IMR-90 (cell line): ENCODE data around the gene KY. TPM values are rescaled to one million over a fixed set of nuclear protein-coding genes. Genes with fewer than 3 reads are reported as not detected.

Experiments
- ATAC-seq: fragments of 200-7000 bp; cut with Tn5 transposase; 2 replicates; pipeline ENCODE4 v1.9.1; 2020; ENCODE audit warnings: low read depth, mild to moderate bottlenecking, moderate library complexity
- BruUV-seq: library from RNA; stranded (reverse); fragments of 400-500 nt; replicated peaks from 2 replicates; lab custom pipeline; 2021; lab: Mats Ljungman, UMichigan
- CTCF ChIA-PET: fragments of 300-600 bp; formaldehyde crosslinking; extraction: SDS; loops from one replicate; lab custom pipeline; 2021; ENCODE audit warnings: antibody characterized with exemption; lab: Yijun Ruan, JAX
- POLR2A ChIA-PET: fragments of 300-600 bp; sonication (Branson Sonifier 250); formaldehyde crosslinking; loops from one replicate; lab custom pipeline; 2022; ENCODE audit warnings: antibody characterized with exemption; ENCODE audit not compliant: unreplicated experiment; lab: Charles Lee
- DNase-seq: peaks from one replicate; pipeline ENCODE4 v3.0.0; 2013
- H2AFZ ChIP-seq: replicated peaks from 2 replicates; pipeline ENCODE3; 2013; ENCODE audit warnings: low read length, mild to moderate bottlenecking; ENCODE audit not compliant: poor library complexity
- H2AK5ac ChIP-seq: 2 replicates; pipeline ENCODE4 v1.6.1; 2013; ENCODE audit warnings: low read depth, low read length, inconsistent platforms
- H2AK9ac ChIP-seq: replicated peaks from 2 replicates; pipeline ENCODE3; 2013; ENCODE audit warnings: mild to moderate bottlenecking, low read depth, low read length, moderate library complexity; ENCODE audit not compliant: poor library complexity
- H2BK120ac ChIP-seq: 2 replicates; pipeline ENCODE4 v1.6.1; 2013; ENCODE audit warnings: low read depth, low read length, inconsistent platforms
- H2BK15ac ChIP-seq: 3 replicates; pipeline ENCODE4 v1.6.1; 2013; ENCODE audit warnings: low read depth, low read length, inconsistent platforms
- H2BK20ac ChIP-seq: 2 replicates; pipeline ENCODE4 v1.6.1; 2013; ENCODE audit warnings: low read depth, mild to moderate bottlenecking, inconsistent platforms, low read length, moderate library complexity
- H2BK5ac ChIP-seq: 2 replicates; pipeline ENCODE4 v1.6.1; 2013; ENCODE audit warnings: mild to moderate bottlenecking, low read depth, low read length, inconsistent platforms; ENCODE audit not compliant: poor library complexity, severe bottlenecking
- H3K14ac ChIP-seq: replicated peaks from 2 replicates; pipeline ENCODE4 v1.6.1; 2013; ENCODE audit warnings: low read depth, low read length, inconsistent platforms
- H3K18ac ChIP-seq: 2 replicates; pipeline ENCODE4 v1.6.1; 2013; ENCODE audit warnings: low read depth, low read length, control low read depth
- H3K23ac ChIP-seq: 2 replicates; pipeline ENCODE4 v1.6.1; 2013; ENCODE audit warnings: low read depth, low read length, inconsistent platforms
- H3K27ac ChIP-seq: 2 replicates; pipeline ENCODE4 v1.5.1; 2013; ENCODE audit warnings: mild to moderate bottlenecking, control low read depth, low read length; ENCODE audit not compliant: insufficient read depth
- H3K27me3 ChIP-seq: 2 replicates; pipeline ENCODE4 v1.6.1; 2013; ENCODE audit warnings: low read length; ENCODE audit not compliant: control insufficient read depth, insufficient read depth
- H3K36me3 ChIP-seq: 2 replicates; pipeline ENCODE4 v1.6.1; 2013; ENCODE audit warnings: low read length, mixed read lengths; ENCODE audit not compliant: control insufficient read depth, insufficient read depth
- H3K4ac ChIP-seq: 2 replicates; pipeline ENCODE4 v1.6.1; 2013; ENCODE audit warnings: low read depth, low read length, inconsistent platforms
- H3K4me1 ChIP-seq: 2 replicates; pipeline ENCODE4 v1.6.1; 2013; ENCODE audit warnings: low read length, mixed read lengths; ENCODE audit not compliant: control insufficient read depth, insufficient read depth
- H3K4me2 ChIP-seq: 2 replicates; pipeline ENCODE4 v1.6.1; 2013; ENCODE audit warnings: low read depth, mild to moderate bottlenecking, control low read depth, low read length, moderate library complexity
- H3K4me3 ChIP-seq: 2 replicates; pipeline ENCODE4 v1.5.1; 2013; ENCODE audit warnings: low read depth, mild to moderate bottlenecking, control low read depth, low read length, moderate library complexity; ENCODE audit not compliant: insufficient read depth
- H3K56ac ChIP-seq: 2 replicates; pipeline ENCODE4 v1.6.1; 2013; ENCODE audit warnings: low read length, inconsistent platforms; ENCODE audit not compliant: insufficient read depth; ENCODE audit errors: extremely low read depth
- H3K79me1 ChIP-seq, 2 experiments: 2 replicates each; pipeline ENCODE4 v1.6.1; 2013; ENCODE audit warnings: low read length in 2 of 2, inconsistent platforms in 1 of 2, low read depth in 1 of 2
- H3K9ac ChIP-seq: 2 replicates; pipeline ENCODE4 v1.6.1; 2013; ENCODE audit warnings: low read depth, low read length, control low read depth
- H3K9me1 ChIP-seq: 2 replicates; pipeline ENCODE4 v1.6.1; 2013; ENCODE audit warnings: low read length, inconsistent platforms; ENCODE audit not compliant: insufficient read depth
- H3K9me3 ChIP-seq: 2 replicates; pipeline ENCODE4 v1.6.1; 2013; ENCODE audit warnings: low read length; ENCODE audit not compliant: control insufficient read depth, insufficient read depth
- H4K20me1 ChIP-seq: 2 replicates; pipeline ENCODE4 v1.6.1; 2013; ENCODE audit warnings: low read length, inconsistent platforms; ENCODE audit not compliant: insufficient read depth
- H4K5ac ChIP-seq: 2 replicates; pipeline ENCODE4 v1.6.1; 2013; ENCODE audit warnings: mild to moderate bottlenecking, low read depth, low read length, control low read depth
- H4K8ac ChIP-seq, 2 experiments: 2 replicates each; pipeline ENCODE4 v1.6.1; 2013; ENCODE audit warnings: low read depth in 2 of 2, low read length in 2 of 2, control low read depth in 1 of 2, inconsistent platforms in 1 of 2
- H4K91ac ChIP-seq: 2 replicates; pipeline ENCODE4 v1.6.1; 2013; ENCODE audit warnings: low read depth, low read length, inconsistent platforms; ENCODE audit not compliant: insufficient read depth
- WGBS, 2 experiments: methylation state at CpG; one replicate each; pipeline versions ENCODE4 v1.1.5 to v1.1.7; 2013; ENCODE audit warnings: missing lambda C conversion rate in 2 of 2; ENCODE audit not compliant: insufficient read length in 1 of 2; ENCODE audit errors: extremely low coverage in 2 of 2; 5-methylcytosine and 5-hydroxymethylcytosine counted together
- dilution Hi-C: fragments of 300-500 bp; cut with HindIII; formaldehyde crosslinking; loops from one replicate; pipeline ENCODE4 v1.14.3; 2018; ENCODE audit warnings: low sequenced_read_pairs; ENCODE audit not compliant: unreplicated experiment
- in situ Hi-C: fragments of 300-500 bp; cut with MboI; formaldehyde crosslinking; loops from 3 replicates; pipeline ENCODE4 v1.14.3; 2019; ENCODE audit warnings: low sequenced_read_pairs, inconsistent platforms, mixed read lengths
- intact Hi-C: fragments of 100-400 bp; cut with micrococcal nuclease; formaldehyde crosslinking; loops from 2 replicates; pipeline ENCODE4 v1.10.0; 2022
- polyA plus RNA-seq, 3 experiments: library from polyadenylated mRNA; depleted of rRNA; stranded (reverse); fragments of >200 nt; gene quantifications; 2 replicates each; pipeline ENCODE4 v1.2.3, GENCODE V29; 2012; ENCODE audit warnings: low replicate concordance in 1 of 3
- total RNA-seq: library from RNA; depleted of rRNA; stranded (reverse); fragments of >200 nt; gene quantifications from 2 replicates; pipeline ENCODE4 v1.2.3, GENCODE V29; 2012
- TF ChIP-seq, protein P1 (sequence below): fragments of 150-350 bp; IDR thresholded peaks from 2 replicates; pipeline ENCODE4 v1.6.1; 2016; ENCODE audit warnings: low read depth, mild to moderate bottlenecking, low read length, moderate library complexity, borderline replicate concordance
- TF ChIP-seq, protein P2 (sequence below): conservative IDR thresholded peaks from 2 replicates; pipeline ENCODE4 v1.5.1; 2012; ENCODE audit warnings: mild to moderate bottlenecking, low read depth, low read length, improper control_type of control experiment

Gene KY
- total and polyA plus RNA-seq, 2 of the 4 experiments (the other 2 are of a cell fraction): under 0.01 to 0.09 TPM

DNA sequence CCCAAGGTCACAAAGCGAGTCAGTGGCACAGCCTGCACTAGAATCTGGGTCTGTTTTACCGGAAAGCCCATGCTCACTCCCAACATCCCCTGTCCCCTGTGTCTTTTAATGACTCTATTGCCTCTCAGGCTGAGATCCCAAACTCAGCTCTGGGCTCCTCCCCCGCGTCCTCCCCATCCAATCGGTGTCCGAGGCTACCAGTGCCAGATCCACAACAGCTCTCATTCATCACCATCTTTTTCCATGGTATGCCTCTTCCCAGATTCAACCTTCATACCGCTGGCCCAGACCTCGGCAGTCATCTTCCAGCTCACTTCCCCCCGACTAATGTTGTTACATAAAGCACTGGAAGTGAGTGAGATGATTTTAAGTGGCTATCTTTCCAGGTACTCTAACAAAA, 16.1 kb upstream of the KY start:
- Histone ChIP-seq H4K20me1 (no peaks in the 10 kb centered on the region), H3K9me3 (no peaks in the 10 kb centered on the region), H3K4me3 (no peak overlapping the region), H3K4ac (no peak overlapping the region), H2BK5ac (no peak overlapping the region), H3K27me3 (peaks cover 5% of the 10 kb centered on the region), H3K4me1 (peaks cover 4% of the 10 kb centered on the region; the same call in 1 of the 2 replicates), H3K56ac (no peak overlapping the region), H2AK9ac (no peak overlapping the region), H3K14ac (no peak overlapping the region), H3K9me1 (no peaks in the 10 kb centered on the region; the same call in 1 of the 2 replicates), H3K27ac (no peak overlapping the region), H3K79me1 (no peaks in the 10 kb centered on the region), H3K9ac (no peak overlapping the region), H2BK120ac (no peak overlapping the region), H2BK15ac (no peak overlapping the region), H3K4me2 (no peak overlapping the region), H2AFZ (peak overlapping the region; percentile 46), H3K18ac (no peak overlapping the region), H2AK5ac (no peak overlapping the region), H4K8ac (no peak overlapping the region), H2BK20ac (no peak overlapping the region), H3K23ac (no peak overlapping the region), H4K91ac (no peak overlapping the region), H3K36me3 (no peaks in the 10 kb centered on the region), H4K5ac (no peak overlapping the region)
- ChIA-PET POLR2A (no interaction called here), CTCF (interaction anchor here (1.2 kb wide), 1 partner anchor 66 kb away, joined by 4 read pairs; no protein-coding TSS in a partner anchor)
- ATAC-seq (no peak), DNase-seq (no peak)
- in situ Hi-C loops: no loop called here
- intact Hi-C loops: no loop called here
- WGBS, 2 experiments: no CpG with 5 or more reads among the region's 9 CpGs
- TF ChIP-seq, protein P1, sequence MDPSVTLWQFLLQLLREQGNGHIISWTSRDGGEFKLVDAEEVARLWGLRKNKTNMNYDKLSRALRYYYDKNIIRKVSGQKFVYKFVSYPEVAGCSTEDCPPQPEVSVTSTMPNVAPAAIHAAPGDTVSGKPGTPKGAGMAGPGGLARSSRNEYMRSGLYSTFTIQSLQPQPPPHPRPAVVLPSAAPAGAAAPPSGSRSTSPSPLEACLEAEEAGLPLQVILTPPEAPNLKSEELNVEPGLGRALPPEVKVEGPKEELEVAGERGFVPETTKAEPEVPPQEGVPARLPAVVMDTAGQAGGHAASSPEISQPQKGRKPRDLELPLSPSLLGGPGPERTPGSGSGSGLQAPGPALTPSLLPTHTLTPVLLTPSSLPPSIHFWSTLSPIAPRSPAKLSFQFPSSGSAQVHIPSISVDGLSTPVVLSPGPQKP: no peak
- TF ChIP-seq, protein P2, sequence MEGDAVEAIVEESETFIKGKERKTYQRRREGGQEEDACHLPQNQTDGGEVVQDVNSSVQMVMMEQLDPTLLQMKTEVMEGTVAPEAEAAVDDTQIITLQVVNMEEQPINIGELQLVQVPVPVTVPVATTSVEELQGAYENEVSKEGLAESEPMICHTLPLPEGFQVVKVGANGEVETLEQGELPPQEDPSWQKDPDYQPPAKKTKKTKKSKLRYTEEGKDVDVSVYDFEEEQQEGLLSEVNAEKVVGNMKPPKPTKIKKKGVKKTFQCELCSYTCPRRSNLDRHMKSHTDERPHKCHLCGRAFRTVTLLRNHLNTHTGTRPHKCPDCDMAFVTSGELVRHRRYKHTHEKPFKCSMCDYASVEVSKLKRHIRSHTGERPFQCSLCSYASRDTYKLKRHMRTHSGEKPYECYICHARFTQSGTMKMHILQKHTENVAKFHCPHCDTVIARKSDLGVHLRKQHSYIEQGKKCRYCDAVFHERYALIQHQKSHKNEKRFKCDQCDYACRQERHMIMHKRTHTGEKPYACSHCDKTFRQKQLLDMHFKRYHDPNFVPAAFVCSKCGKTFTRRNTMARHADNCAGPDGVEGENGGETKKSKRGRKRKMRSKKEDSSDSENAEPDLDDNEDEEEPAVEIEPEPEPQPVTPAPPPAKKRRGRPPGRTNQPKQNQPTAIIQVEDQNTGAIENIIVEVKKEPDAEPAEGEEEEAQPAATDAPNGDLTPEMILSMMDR: no peak
- BruUV-seq: no TSS peak
- dilution Hi-C loops: no loop called here
